HG03060 (cell line): ENCODE results near the gene VAV1.
A peak's percentile ranks its signal among the peaks of the same experiment; 100 is the strongest.
"Not testable (repeated sequence)": the region's sequence is repeated elsewhere in the genome, so short reads cannot be mapped to it uniquely, and the experiment has no call there.

ENCODE experiments used
- ATAC-seq: cut with Tn5 transposase; IDR thresholded peaks from one replicate; pipeline ENCODE4 v1.9.1; 2021; ENCODE audit warnings: low read depth, moderate number of reproducible peaks; ENCODE audit not compliant: unreplicated experiment

Gene VAV1

GRCh38 chr19:6837525-6837924, 65.0 kb downstream of the VAV1 start:
- no peak for ATAC-seq

- ATAC-seq, result no peak
Observed at GRCh38 chr19:6838062-6838655, 65.7 kb downstream of the VAV1 start.

DNA sequence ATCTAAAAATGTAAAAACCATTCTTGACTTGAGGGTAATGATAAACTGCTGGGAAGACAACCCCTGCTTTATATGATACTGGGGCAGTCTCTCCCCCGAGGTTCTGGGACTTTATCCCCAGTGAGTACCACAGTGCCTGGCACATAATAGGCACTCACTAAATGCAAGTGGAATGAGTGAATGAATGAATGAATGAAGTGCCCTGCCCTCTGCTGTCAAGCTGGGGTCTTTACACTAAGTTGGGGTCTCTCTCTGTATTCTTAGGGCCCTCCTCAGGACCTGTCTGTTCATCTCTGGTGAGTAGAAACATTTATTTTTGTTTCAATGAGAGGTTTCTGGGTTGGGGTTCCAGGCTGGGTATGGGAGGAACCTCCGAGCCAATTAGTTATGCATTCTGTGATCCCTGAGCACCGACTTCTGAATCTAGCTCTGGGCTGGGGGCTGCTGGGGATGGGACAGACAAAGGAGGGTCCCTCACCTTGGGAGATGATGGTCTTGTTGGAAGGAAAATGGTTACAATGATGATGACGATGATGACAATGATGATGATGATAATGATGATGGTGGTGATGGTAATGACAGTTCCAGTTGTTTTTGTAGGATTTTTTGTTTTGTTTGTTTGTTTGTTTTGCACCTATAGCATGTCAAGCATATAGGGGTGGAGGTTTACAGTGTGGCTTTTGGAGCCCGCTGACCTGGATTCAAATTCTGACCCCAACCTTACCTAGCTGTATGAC, 70.5 kb downstream of the VAV1 start:
- no peak for ATAC-seq

GRCh38 chr19:6847828-6848200, 75.3 kb downstream of the VAV1 start:
- ATAC-seq, result no peak

DNA sequence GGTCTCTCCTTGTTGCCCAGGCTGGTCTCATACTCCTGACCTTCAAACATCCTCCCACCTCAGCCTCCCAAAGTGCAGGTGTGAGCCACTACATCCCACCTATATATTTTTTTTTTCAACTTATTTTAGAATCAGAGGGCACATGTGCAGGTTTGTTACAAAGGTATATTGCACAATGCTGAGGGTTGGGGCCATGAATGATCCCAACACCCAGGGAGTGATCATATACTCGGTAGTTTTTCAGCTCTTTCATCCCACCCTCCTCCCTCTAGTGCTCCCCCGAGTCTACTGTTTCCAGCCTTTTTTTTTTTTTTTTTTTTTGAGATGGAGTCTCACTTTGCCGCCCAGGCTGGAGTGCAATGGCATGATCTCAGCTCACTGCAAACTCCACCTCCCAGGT, 76.5 kb downstream of the VAV1 start:
- ATAC-seq, result no peak

GRCh38 chr19:6849876-6850275, 77.4 kb downstream of the VAV1 start:
- no peak for ATAC-seq

DNA sequence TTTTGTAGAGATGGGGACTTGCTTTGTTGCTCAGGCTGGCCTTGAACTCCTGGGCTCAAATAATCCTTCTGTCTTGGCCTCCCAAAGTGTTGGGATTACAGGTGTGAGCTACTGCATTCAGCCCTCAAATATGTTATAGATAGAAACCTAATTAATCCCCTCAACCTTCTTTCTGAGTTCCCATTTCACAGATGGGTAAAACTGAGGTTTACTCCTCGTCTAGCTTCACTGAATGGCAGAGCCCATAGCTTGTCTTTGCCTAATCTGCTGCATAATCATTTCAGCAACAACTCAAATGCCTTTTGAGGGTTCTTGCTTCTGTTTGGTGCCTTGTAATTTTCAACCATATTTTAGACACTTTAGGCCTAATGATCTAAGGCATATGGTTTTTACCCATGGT, 78.9 kb downstream of the VAV1 start:
- ATAC-seq, result no peak

GRCh38 chr19:6852001-6852400, 79.5 kb downstream of the VAV1 start:
- no peak for ATAC-seq

- ATAC-seq, result no peak
Observed at GRCh38 chr19:6853868-6854267, 81.4 kb downstream of the VAV1 start.

- ATAC-seq, result no peak
Observed at GRCh38 chr19:6854758-6855157, 82.2 kb downstream of the VAV1 start.

GRCh38 chr19:6856749-6857372, 84.4 kb downstream of the VAV1 start:
- ATAC-seq, result no peak

DNA sequence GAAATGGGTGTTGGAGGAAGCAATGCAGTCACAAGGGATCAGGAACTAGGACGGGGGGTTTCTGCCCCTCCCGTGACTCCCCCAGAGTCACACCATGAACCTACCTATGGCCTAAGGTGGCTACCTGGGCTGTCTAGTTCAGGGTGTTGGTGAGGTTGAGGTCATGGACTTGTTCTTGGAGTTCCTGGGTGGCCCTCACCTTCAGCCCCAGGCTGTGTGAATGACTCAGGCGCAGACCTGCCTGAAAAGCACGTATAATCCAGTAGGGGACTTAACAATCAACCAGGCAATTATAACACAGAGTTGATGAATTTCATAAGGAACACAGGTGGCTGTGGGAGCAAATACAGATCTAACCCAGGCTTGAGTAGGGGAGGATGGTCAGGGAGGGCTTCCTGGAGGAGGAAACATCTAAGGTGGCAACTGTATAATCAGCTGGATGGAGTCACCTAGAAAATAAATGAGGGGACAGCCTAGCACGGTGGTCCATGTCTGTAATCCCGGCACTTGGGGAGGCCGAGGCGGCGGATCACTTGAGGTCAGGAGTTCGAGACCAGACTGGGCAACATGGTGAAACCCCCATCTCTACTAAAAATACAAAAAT, 89.3 kb downstream of the VAV1 start:
- no peak for ATAC-seq

DNA sequence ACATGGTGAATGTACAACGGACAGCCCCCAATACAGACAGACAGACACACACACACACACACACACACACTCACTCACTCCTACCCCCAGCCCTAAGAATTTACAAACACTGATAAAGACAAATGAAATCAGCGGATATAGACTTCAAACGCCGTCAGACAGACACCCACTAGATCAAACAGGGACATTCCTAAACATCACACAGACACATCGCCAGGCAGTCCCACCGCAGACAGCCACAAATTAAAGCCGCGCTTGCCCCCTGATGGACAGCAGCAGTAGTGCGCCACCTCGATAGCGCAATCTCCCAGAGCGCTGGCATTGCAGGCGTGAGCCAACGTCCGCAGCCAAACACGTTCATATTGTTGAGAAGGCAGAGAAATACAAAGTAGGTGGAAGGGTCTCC, 90.2 kb downstream of the VAV1 start:
- peak; percentile 68 for ATAC-seq

GRCh38 chr19:6864325-6864940, 91.9 kb downstream of the VAV1 start:
- ATAC-seq, result no peak

DNA sequence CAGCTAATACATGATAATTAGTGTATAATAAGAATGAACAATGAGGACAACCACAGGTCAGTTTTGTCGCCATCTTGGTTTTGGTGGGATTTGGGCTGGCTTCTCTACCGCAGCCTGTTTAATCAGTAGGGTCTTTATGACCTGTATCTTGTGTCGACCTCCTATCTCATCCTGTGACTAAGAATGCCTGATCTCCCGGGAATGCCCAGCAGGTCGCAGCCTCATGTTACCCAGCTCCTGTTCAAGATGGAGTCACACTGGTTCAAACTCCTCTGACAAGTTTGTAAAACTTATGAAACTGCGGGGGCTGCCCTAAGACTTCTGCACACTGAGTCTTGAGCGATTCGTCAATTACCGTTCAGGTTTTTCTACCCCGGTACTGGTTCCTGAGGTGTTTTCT, 93.3 kb downstream of the VAV1 start:
- ATAC-seq, result no peak

- no peak for ATAC-seq
Observed at GRCh38 chr19:6866741-6867151, 94.2 kb downstream of the VAV1 start.

DNA sequence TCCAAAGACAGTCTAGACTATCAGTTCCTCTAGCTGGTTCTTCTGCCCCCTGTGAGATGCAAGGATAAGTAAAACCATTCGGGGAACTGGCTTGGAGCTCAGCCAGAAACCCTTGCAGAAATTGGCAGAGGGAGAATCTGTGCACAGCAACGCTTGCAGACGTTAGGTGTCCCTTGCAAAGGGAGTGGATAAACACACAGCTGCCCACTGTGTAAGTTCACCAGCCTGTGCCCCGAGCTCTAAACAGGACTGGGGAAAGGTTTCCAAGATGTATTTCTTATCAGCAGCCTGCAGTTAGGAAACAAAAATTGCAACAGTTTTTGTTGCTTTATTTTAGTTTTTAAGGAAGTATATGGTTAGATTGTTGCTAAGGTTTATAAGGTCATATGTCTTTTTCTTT, 95.8 kb downstream of the VAV1 start:
- no peak for ATAC-seq

DNA sequence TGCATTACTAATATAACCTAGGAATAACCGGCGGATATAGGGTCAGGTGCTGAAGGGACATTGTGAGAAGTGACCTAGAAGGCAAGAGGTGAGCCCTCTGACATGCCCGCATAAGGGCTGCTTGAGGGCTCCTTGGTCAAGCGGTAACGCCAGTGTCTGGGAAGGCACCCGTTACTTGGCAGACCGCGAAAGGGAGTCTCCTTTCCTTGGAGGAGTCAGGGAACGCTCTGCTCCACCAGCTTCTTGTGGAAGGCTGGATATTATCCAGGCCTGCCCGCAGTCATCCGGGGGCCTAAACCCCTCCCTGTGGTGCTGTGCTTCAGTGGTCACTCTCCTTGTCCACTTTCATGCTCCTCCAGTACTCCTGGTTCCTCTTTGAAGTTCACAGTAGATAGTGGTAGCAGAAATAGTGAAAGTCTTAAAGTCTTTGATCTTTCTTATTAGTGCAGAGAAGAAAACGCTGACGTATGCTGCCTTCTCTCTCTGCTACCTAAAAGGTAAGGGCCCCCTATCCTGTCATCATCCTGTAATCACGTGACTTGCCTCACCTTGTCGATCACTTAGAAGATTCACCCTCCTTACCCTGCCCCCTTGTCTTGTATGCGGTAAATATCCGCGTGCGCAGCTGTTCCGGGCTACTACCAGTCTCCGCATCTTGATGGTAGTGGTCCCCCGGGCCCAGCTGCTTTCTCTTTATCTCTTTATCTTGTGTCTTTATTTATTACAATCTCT, 96.8 kb downstream of the VAV1 start:
- not testable (repeated sequence) for ATAC-seq

- no peak for ATAC-seq
Observed at GRCh38 chr19:6873708-6874431, 101.4 kb downstream of the VAV1 start.

GRCh38 chr19:6875218-6875617, 102.7 kb downstream of the VAV1 start:
- ATAC-seq, result no peak
